ENCODE data around the gene ZNF605. TPM values are rescaled to one million over a fixed set of nuclear protein-coding genes. Genes with fewer than 3 reads are reported as not detected.
A peak's percentile ranks its signal among the peaks of the same experiment; 100 is the strongest.
"Not testable (repeated sequence)": the region's sequence is repeated elsewhere in the genome, so short reads cannot be mapped to it uniquely, and the experiment has no call there.

Gene ZNF605
- total RNA-seq, 2 donors from 2014 or later = 7.0 to 23.2 TPM

GRCh38 chr12:132899033-132899432 lies 57.1 kb downstream of the ZNF605 start:
- DNase-seq (ENCODE audit: low spot score) = no peak
- TF ChIP-seq CTCF (IDR thresholded peaks at IDR 0.05) = no peak
- no peaks in the 10 kb centered on the region for H3K9me3 ChIP-seq

GRCh38 chr12:132888852-132889251 lies 67.3 kb downstream of the ZNF605 start:
- DNase-seq (ENCODE audit: low spot score) = no peak
- peak overlapping the region in 1 of 2 donors; percentile 98 for H3K27ac ChIP-seq
- H3K27me3 ChIP-seq (replicated peaks; ENCODE audit: insufficient read depth) = no peaks in the 10 kb centered on the region
- TF ChIP-seq CTCF (IDR thresholded peaks at IDR 0.05) = no peak
- peaks cover 3 to 14% of the 10 kb centered on the region in 2 donors for H3K4me1 ChIP-seq (ENCODE audit: control insufficient read depth in 1 of 2, low read depth in 2 of 2)
- no peaks in the 10 kb centered on the region for H3K9me3 ChIP-seq
- no peak for ATAC-seq (ENCODE audit: insufficient number of reproducible peaks, low FRiP score, low read depth)
- H3K4me3 ChIP-seq = no peak overlapping the region
- no peaks in the 10 kb centered on the region for H3K36me3 ChIP-seq

More at GRCh38 chr12:132899033-132899432, 57.1 kb downstream of the ZNF605 start:
- Histone ChIP-seq H3K4me3 (no peak overlapping the region), H3K27ac (no peak overlapping the region), H3K36me3 (no peaks in the 10 kb centered on the region), H3K4me1 (ENCODE audit: control insufficient read depth in 1 of 2, low read depth in 2 of 2) (no peaks in the 10 kb centered on the region), H3K27me3 (replicated peaks; ENCODE audit: insufficient read depth) (no peaks in the 10 kb centered on the region)
- no peak for ATAC-seq (ENCODE audit: insufficient number of reproducible peaks, low FRiP score, low read depth)

GRCh38 chr12:132887513-132888351 lies 68.4 kb downstream of the ZNF605 start, which contains the start of gene CHFR:
Gene CHFR, minus strand, starts transcription at chr12:132887605. Its CDS starts 277 bp downstream, at chr12:132887328.
- Histone ChIP-seq H3K27ac (peak within 1 kb of the TSS; percentile 96 to 98), H3K36me3 (no peaks in the 10 kb centered on the region), H3K27me3 (replicated peaks; ENCODE audit: insufficient read depth) (no peaks in the 10 kb centered on the region), H3K4me1 (ENCODE audit: control insufficient read depth in 1 of 2, low read depth in 2 of 2) (peaks cover 3 to 14% of the 10 kb centered on the region in 2 donors), H3K9me3 (no peaks in the 10 kb centered on the region), H3K4me3 (peak within 1 kb of the TSS; percentile 90)
- DNase-seq (ENCODE audit: low spot score) = peak; percentile 87
- ATAC-seq (ENCODE audit: insufficient number of reproducible peaks, low FRiP score, low read depth) = peak; percentile 97
- TF ChIP-seq CTCF (IDR thresholded peaks at IDR 0.05) = no peak

GRCh38 chr12:132886529-132887477 lies 69.3 kb downstream of the ZNF605 start:
- ATAC-seq (ENCODE audit: insufficient number of reproducible peaks, low FRiP score, low read depth) (peak; percentile 34), DNase-seq (ENCODE audit: low spot score) (no peak)
- Histone ChIP-seq H3K27me3 (replicated peaks; ENCODE audit: insufficient read depth) (no peaks in the 10 kb centered on the region), H3K36me3 (no peaks in the 10 kb centered on the region), H3K27ac (peak overlapping the region; percentile 60 to 98), H3K9me3 (no peaks in the 10 kb centered on the region), H3K4me3 (peak overlapping the region; percentile 90), H3K4me1 (ENCODE audit: control insufficient read depth in 1 of 2, low read depth in 2 of 2) (peaks cover 6 to 14% of the 10 kb centered on the region in 2 donors)
- no peak for TF ChIP-seq CTCF (IDR thresholded peaks at IDR 0.05)

GRCh38 chr12:132881818-132882217 lies 74.3 kb downstream of the ZNF605 start:
- no peaks in the 10 kb centered on the region for H3K9me3 ChIP-seq
- ATAC-seq (ENCODE audit: insufficient number of reproducible peaks, low FRiP score, low read depth) = no peak
- peaks cover 3 to 5% of the 10 kb centered on the region in 2 donors for H3K4me1 ChIP-seq (ENCODE audit: control insufficient read depth in 1 of 2, low read depth in 2 of 2)
- H3K4me3 ChIP-seq = no peak overlapping the region
- no peak for DNase-seq (ENCODE audit: low spot score)
- H3K27me3 ChIP-seq (replicated peaks; ENCODE audit: insufficient read depth) = no peaks in the 10 kb centered on the region
- no peak for TF ChIP-seq CTCF (IDR thresholded peaks at IDR 0.05)
- H3K27ac ChIP-seq = no peak overlapping the region
- peaks cover 12% of the 10 kb centered on the region for H3K36me3 ChIP-seq

- not testable (repeated sequence) for H3K27ac ChIP-seq; H3K4me1 ChIP-seq (ENCODE audit: control insufficient read depth in 1 of 2, low read depth in 2 of 2); H3K9me3 ChIP-seq; H3K27me3 ChIP-seq (replicated peaks; ENCODE audit: insufficient read depth); DNase-seq (ENCODE audit: low spot score); H3K4me3 ChIP-seq; ATAC-seq (ENCODE audit: insufficient number of reproducible peaks, low FRiP score, low read depth)
- H3K36me3 ChIP-seq = peaks cover 58% of the 10 kb centered on the region
These were observed 81.5 kb downstream of the ZNF605 start for GRCh38 chr12:132874620-132875019.
